Osteoblast (primary cell): ENCODE measurements around the gene XRCC3. TPM values are rescaled to one million over a fixed set of nuclear protein-coding genes. Genes with fewer than 3 reads are reported as not detected.

Experiments
- DNase-seq: peaks from one replicate; pipeline ENCODE4 v3.0.0; 2011; ENCODE audit warnings: low spot score, mixed read lengths; ENCODE audit not compliant: insufficient read length; ENCODE audit errors: missing footprints
- H2AFZ ChIP-seq: 2 replicates; pipeline ENCODE4 v1.6.0; 2011; ENCODE audit warnings: mild to moderate bottlenecking, low read length
- H3K27ac ChIP-seq: 2 replicates; pipeline ENCODE4 v1.5.1; 2011; ENCODE audit warnings: mild to moderate bottlenecking, low read depth, low read length, moderate library complexity
- H3K27me3 ChIP-seq: 2 replicates; pipeline ENCODE4 v1.6.0; 2012; ENCODE audit warnings: mild to moderate bottlenecking, control low read depth, inconsistent platforms, low read length, moderate library complexity; ENCODE audit not compliant: insufficient read depth
- H3K36me3 ChIP-seq: 2 replicates; pipeline ENCODE4 v1.5.1; 2011; ENCODE audit warnings: mild to moderate bottlenecking, low read length, control low read depth, moderate library complexity; ENCODE audit not compliant: insufficient read depth
- H3K4me1 ChIP-seq: 2 replicates; pipeline ENCODE4 v1.5.1; 2011; ENCODE audit warnings: mild to moderate bottlenecking, low read length, control low read depth, moderate library complexity; ENCODE audit not compliant: insufficient read depth
- H3K4me2 ChIP-seq: 2 replicates; pipeline ENCODE4 v1.6.0; 2011; ENCODE audit warnings: mild to moderate bottlenecking, low read length; ENCODE audit not compliant: insufficient read depth
- H3K4me3 ChIP-seq: fragments of 200-600 bp; sonication (generic); 3 replicates; pipeline ENCODE4 v1.5.1; 2012; ENCODE audit warnings: mild to moderate bottlenecking, low read length, inconsistent platforms; ENCODE audit not compliant: insufficient read depth
- H3K79me2 ChIP-seq: 2 replicates; pipeline ENCODE4 v1.6.0; 2012; ENCODE audit warnings: mild to moderate bottlenecking, low read length, control low read depth, inconsistent platforms; ENCODE audit not compliant: insufficient read depth
- H3K9me3 ChIP-seq: 2 replicates; pipeline ENCODE4 v1.5.1; 2011; ENCODE audit warnings: low read depth, low read length, control low read depth
- H4K20me1 ChIP-seq: 2 replicates; pipeline ENCODE4 v1.6.0; 2012; ENCODE audit warnings: mild to moderate bottlenecking, low read length, control low read depth; ENCODE audit not compliant: insufficient read depth
- CTCF ChIP-seq: IDR thresholded peaks from 2 replicates; pipeline ENCODE4 v1.5.1; 2011; ENCODE audit warnings: mild to moderate bottlenecking, low read depth, low read length, moderate library complexity; ENCODE audit errors: extremely low read depth
- total RNA-seq: library from RNA; depleted of rRNA; stranded (reverse); fragments of >200 nt; gene quantifications from 2 replicates; pipeline ENCODE4 v1.2.3, GENCODE V29; 2012

XRCC3 gene
- total RNA-seq, 1 donor: 4.3 TPM

GRCh38 chr14:103730490-103731035 lies 15.3 kb upstream of the XRCC3 start:
- Histone ChIP-seq H3K27ac (no peak overlapping the region), H3K4me2 (no peak overlapping the region), H4K20me1 (peaks cover 3% of the 10 kb centered on the region), H3K27me3 (no peaks in the 10 kb centered on the region), H3K36me3 (peaks cover 30% of the 10 kb centered on the region), H3K79me2 (peaks cover 26% of the 10 kb centered on the region), H3K4me1 (no peaks in the 10 kb centered on the region), H3K4me3 (no peak overlapping the region), H3K9me3 (no peaks in the 10 kb centered on the region), H2AFZ (no peak overlapping the region)
- peak; percentile 83 for DNase-seq
- TF ChIP-seq CTCF: no peak

GRCh38 chr14:103729496-103730448 lies 14.5 kb upstream of the XRCC3 start:
- DNase-seq: peak; percentile 77
- H3K9me3 ChIP-seq: no peaks in the 10 kb centered on the region
- H2AFZ ChIP-seq: no peak overlapping the region
- peaks cover 34% of the 10 kb centered on the region for H3K79me2 ChIP-seq
- H3K27ac ChIP-seq: no peak overlapping the region
- no peak overlapping the region for H3K4me3 ChIP-seq
- TF ChIP-seq CTCF: no peak
- H3K4me2 ChIP-seq: no peak overlapping the region
- H3K36me3 ChIP-seq: peaks cover 30% of the 10 kb centered on the region
- H3K4me1 ChIP-seq: no peaks in the 10 kb centered on the region
- H4K20me1 ChIP-seq: peaks cover 3% of the 10 kb centered on the region
- H3K27me3 ChIP-seq: no peaks in the 10 kb centered on the region

GRCh38 chr14:103728721-103729120 lies 13.5 kb upstream of the XRCC3 start:
- Histone ChIP-seq H3K4me1 (no peaks in the 10 kb centered on the region), H3K4me3 (no peak overlapping the region), H3K79me2 (peaks cover 44% of the 10 kb centered on the region), H2AFZ (no peak overlapping the region), H3K36me3 (peaks cover 28% of the 10 kb centered on the region), H3K4me2 (no peak overlapping the region), H3K27me3 (no peaks in the 10 kb centered on the region), H3K27ac (no peak overlapping the region), H3K9me3 (no peaks in the 10 kb centered on the region), H4K20me1 (peaks cover 14% of the 10 kb centered on the region)
- DNase-seq: peak; percentile 88
- no peak for TF ChIP-seq CTCF

- H4K20me1 ChIP-seq: peaks cover 19% of the 10 kb centered on the region
- H3K4me3 ChIP-seq: no peak overlapping the region
- H2AFZ ChIP-seq: no peak overlapping the region
- DNase-seq: no peak
- H3K79me2 ChIP-seq: peaks cover 50% of the 10 kb centered on the region
- no peak for TF ChIP-seq CTCF
- H3K4me2 ChIP-seq: no peak overlapping the region
- H3K27me3 ChIP-seq: no peaks in the 10 kb centered on the region
- peaks cover 22% of the 10 kb centered on the region for H3K36me3 ChIP-seq
- H3K4me1 ChIP-seq: peaks cover under 1% of the 10 kb centered on the region
- no peak overlapping the region for H3K27ac ChIP-seq
- no peaks in the 10 kb centered on the region for H3K9me3 ChIP-seq
Observed at GRCh38 chr14:103728141-103728540, 12.9 kb upstream of the XRCC3 start.
